ENCODE measurements around the gene CWC25.

Gene CWC25

GRCh38 chr17:38766341-38766740 lies 58.8 kb downstream of the CWC25 start:
- DNase-seq (ENCODE audit: low spot score) = no peak
- peak overlapping the region; percentile 28 for H3K27ac ChIP-seq
- no peak for TF ChIP-seq CTCF (conservative IDR thresholded peaks at IDR 0.05; ENCODE audit: low read depth)
- ChIA-PET POLR2A (ENCODE audit: low non-redundant PET) (no interaction called here), CTCF (interaction anchor here (0.6 kb wide), 1 partner anchor 16 kb away, joined by 3 read pairs; no protein-coding TSS in a partner anchor)

GRCh38 chr17:38762231-38762630 lies 62.9 kb downstream of the CWC25 start:
- no peak for TF ChIP-seq CTCF (conservative IDR thresholded peaks at IDR 0.05; ENCODE audit: low read depth)
- POLR2A ChIA-PET (ENCODE audit: low non-redundant PET) = interaction anchor here (0.6 kb wide), 1 partner anchor 107 kb away, joined by 5 read pairs; no protein-coding TSS in a partner anchor
- peak overlapping the region; percentile 40 for H3K27ac ChIP-seq
- CTCF ChIA-PET = no interaction called here
- DNase-seq (ENCODE audit: low spot score) = no peak

- DNase-seq (ENCODE audit: low spot score) = no peak
- ChIA-PET CTCF (interaction anchor here (0.6 kb wide), 1 partner anchor 76 kb away, joined by 3 read pairs; no protein-coding TSS in a partner anchor), POLR2A (ENCODE audit: low non-redundant PET) (interaction anchor here (0.6 kb wide), 1 partner anchor 107 kb away, joined by 5 read pairs; no protein-coding TSS in a partner anchor)
- no peak for TF ChIP-seq CTCF (conservative IDR thresholded peaks at IDR 0.05; ENCODE audit: low read depth)
- H3K27ac ChIP-seq = no peak overlapping the region
Measured at GRCh38 chr17:38761612-38762011, 63.5 kb downstream of the CWC25 start.

GRCh38 chr17:38753071-38753506 lies 72.0 kb downstream of the CWC25 start:
- TF ChIP-seq CTCF (conservative IDR thresholded peaks at IDR 0.05; ENCODE audit: low read depth) = no peak
- CTCF ChIA-PET = no interaction called here
- POLR2A ChIA-PET (ENCODE audit: low non-redundant PET) = interaction anchor here (1.1 kb wide), 1 partner anchor 90 kb away, joined by 3 read pairs; no protein-coding TSS in a partner anchor
- peak overlapping the region; percentile 89 for H3K27ac ChIP-seq
- no peak for DNase-seq (ENCODE audit: low spot score)

GRCh38 chr17:38752308-38753070 lies 72.6 kb downstream of the CWC25 start, which contains the start of gene PSMB3:
Gene PSMB3 (plus strand): TSS chr17:38752741. CDS start chr17:38752827, 86 bp downstream.
- TF ChIP-seq CTCF (conservative IDR thresholded peaks at IDR 0.05; ENCODE audit: low read depth) = no peak
- H3K27ac ChIP-seq = peak within 1 kb of the TSS; percentile 89
- POLR2A ChIA-PET (ENCODE audit: low non-redundant PET) = interaction anchor here (1.1 kb wide), 1 partner anchor 89 kb away, joined by 3 read pairs; no protein-coding TSS in a partner anchor
- CTCF ChIA-PET = interaction anchor here (0.6 kb wide), 1 partner anchor 19 kb away, joined by 4 read pairs; no protein-coding TSS in a partner anchor
- DNase-seq (ENCODE audit: low spot score) = peak; percentile 99

- DNase-seq (ENCODE audit: low spot score) = peak; percentile 88
- POLR2A ChIA-PET (ENCODE audit: low non-redundant PET) = interaction anchor here (0.6 kb wide), 1 partner anchor 61 kb away, joined by 8 read pairs; no protein-coding TSS in a partner anchor
Measured at GRCh38 chr17:38751808-38752307, 73.3 kb downstream of the CWC25 start.

More at GRCh38 chr17:38751808-38752307, 73.3 kb downstream of the CWC25 start:
- CTCF ChIA-PET = interaction anchor here (0.6 kb wide), 1 partner anchor 18 kb away, joined by 4 read pairs; no protein-coding TSS in a partner anchor
- peak overlapping the region; percentile 89 for H3K27ac ChIP-seq
- no peak for TF ChIP-seq CTCF (conservative IDR thresholded peaks at IDR 0.05; ENCODE audit: low read depth)

Measured in RWPE1 (cell line).